Adipocyte (in vitro differentiated cells): Measurements from ENCODE around the gene UNC5C.

Experiments
- DNase-seq: peaks from one replicate; pipeline ENCODE4 v3.0.0-alpha.2; 2015; ENCODE audit warnings: low read depth
- H3K27me3 ChIP-seq: replicated peaks from 2 replicates; pipeline ENCODE4 v1.7.0; 2013; ENCODE audit warnings: mild to moderate bottlenecking, low read length, moderate library complexity; ENCODE audit not compliant: control insufficient read depth, insufficient read depth
- H3K36me3 ChIP-seq: 2 replicates; pipeline ENCODE4 v1.7.0; 2013; ENCODE audit warnings: low read length, mild to moderate bottlenecking, moderate library complexity; ENCODE audit not compliant: control insufficient read depth, insufficient read depth, severe bottlenecking
- H3K4me1 ChIP-seq: 2 replicates; pipeline ENCODE4 v1.7.0; 2013; ENCODE audit warnings: mild to moderate bottlenecking, low read length, moderate library complexity; ENCODE audit not compliant: control insufficient read depth, insufficient read depth
- H3K4me3 ChIP-seq: 2 replicates; pipeline ENCODE4 v1.7.0; 2013; ENCODE audit warnings: mild to moderate bottlenecking, low read length, moderate library complexity
- H3K9ac ChIP-seq: 2 replicates; pipeline ENCODE4 v1.7.0; 2013; ENCODE audit warnings: mild to moderate bottlenecking, low read length, moderate library complexity
- H3K9me3 ChIP-seq: 2 replicates; pipeline ENCODE4 v1.7.0; 2013; ENCODE audit warnings: mild to moderate bottlenecking, low read length, moderate library complexity; ENCODE audit not compliant: control insufficient read depth

UNC5C gene

GRCh38 chr4:95204267-95204844 is 344.4 kb downstream of the UNC5C start:
- Histone ChIP-seq H3K9ac (no peak overlapping the region), H3K27me3 (no peaks in the 10 kb centered on the region), H3K36me3 (no peaks in the 10 kb centered on the region), H3K4me3 (no peak overlapping the region), H3K4me1 (peaks cover 4% of the 10 kb centered on the region), H3K9me3 (no peaks in the 10 kb centered on the region)
- DNase-seq, result no peak

GRCh38 chr4:95198961-95199360 is 349.8 kb downstream of the UNC5C start:
- no peaks in the 10 kb centered on the region for H3K4me1 ChIP-seq
- DNase-seq, result no peak
- no peaks in the 10 kb centered on the region for H3K9me3 ChIP-seq
- peaks cover 2% of the 10 kb centered on the region for H3K27me3 ChIP-seq
- no peak overlapping the region for H3K9ac ChIP-seq
- no peaks in the 10 kb centered on the region for H3K36me3 ChIP-seq
- H3K4me3 ChIP-seq, result no peak overlapping the region

GRCh38 chr4:95197353-95197752 is 351.4 kb downstream of the UNC5C start:
- Histone ChIP-seq H3K36me3 (no peaks in the 10 kb centered on the region), H3K9ac (no peak overlapping the region), H3K9me3 (no peaks in the 10 kb centered on the region), H3K27me3 (peaks cover 14% of the 10 kb centered on the region), H3K4me1 (no peaks in the 10 kb centered on the region), H3K4me3 (no peak overlapping the region)
- DNase-seq, result no peak

GRCh38 chr4:95193391-95194224 is 355.2 kb downstream of the UNC5C start:
- Histone ChIP-seq H3K4me1 (no peaks in the 10 kb centered on the region), H3K9me3 (no peaks in the 10 kb centered on the region), H3K27me3 (peaks cover 25% of the 10 kb centered on the region), H3K36me3 (no peaks in the 10 kb centered on the region), H3K4me3 (no peak overlapping the region), H3K9ac (no peak overlapping the region)
- no peak for DNase-seq

GRCh38 chr4:95191537-95191936 is 357.2 kb downstream of the UNC5C start:
- Histone ChIP-seq H3K9ac (no peak overlapping the region), H3K4me3 (no peak overlapping the region), H3K36me3 (no peaks in the 10 kb centered on the region), H3K4me1 (no peaks in the 10 kb centered on the region), H3K9me3 (no peaks in the 10 kb centered on the region), H3K27me3 (peaks cover 25% of the 10 kb centered on the region)
- no peak for DNase-seq

- DNase-seq, result no peak
- peaks cover 25% of the 10 kb centered on the region for H3K27me3 ChIP-seq
- H3K4me1 ChIP-seq, result no peaks in the 10 kb centered on the region
- no peak overlapping the region for H3K9ac ChIP-seq
- no peaks in the 10 kb centered on the region for H3K9me3 ChIP-seq
- H3K4me3 ChIP-seq, result no peak overlapping the region
- H3K36me3 ChIP-seq, result no peaks in the 10 kb centered on the region
Measured at GRCh38 chr4:95190751-95191436, 357.9 kb downstream of the UNC5C start.

- Histone ChIP-seq H3K4me1 (no peaks in the 10 kb centered on the region), H3K9me3 (no peaks in the 10 kb centered on the region), H3K9ac (no peak overlapping the region), H3K27me3 (peaks cover 22% of the 10 kb centered on the region), H3K36me3 (no peaks in the 10 kb centered on the region), H3K4me3 (no peak overlapping the region)
- no peak for DNase-seq
Measured at GRCh38 chr4:95188701-95189370, 359.9 kb downstream of the UNC5C start.

- H3K9ac ChIP-seq, result no peak overlapping the region
- no peak overlapping the region for H3K4me3 ChIP-seq
- DNase-seq, result no peak
- H3K27me3 ChIP-seq, result peaks cover 4% of the 10 kb centered on the region
- no peaks in the 10 kb centered on the region for H3K36me3 ChIP-seq
- no peaks in the 10 kb centered on the region for H3K9me3 ChIP-seq
- H3K4me1 ChIP-seq, result no peaks in the 10 kb centered on the region
Measured at GRCh38 chr4:95186666-95187065, 362.1 kb downstream of the UNC5C start.

- DNase-seq, result no peak
- H3K4me1 ChIP-seq, result no peaks in the 10 kb centered on the region
- H3K36me3 ChIP-seq, result no peaks in the 10 kb centered on the region
- no peak overlapping the region for H3K9ac ChIP-seq
- no peaks in the 10 kb centered on the region for H3K27me3 ChIP-seq
- H3K9me3 ChIP-seq, result no peaks in the 10 kb centered on the region
- no peak overlapping the region for H3K4me3 ChIP-seq
Measured at GRCh38 chr4:95183656-95184408, 364.9 kb downstream of the UNC5C start.

GRCh38 chr4:95181996-95182306 is 366.8 kb downstream of the UNC5C start:
- H3K4me3 ChIP-seq, result no peak overlapping the region
- no peaks in the 10 kb centered on the region for H3K4me1 ChIP-seq
- H3K27me3 ChIP-seq, result no peaks in the 10 kb centered on the region
- no peak for DNase-seq
- H3K9me3 ChIP-seq, result no peaks in the 10 kb centered on the region
- no peaks in the 10 kb centered on the region for H3K36me3 ChIP-seq
- H3K9ac ChIP-seq, result no peak overlapping the region
